Vagina (tissue), 2 donors: ENCODE measurements around the gene AUH. TPM values are rescaled to one million over a fixed set of nuclear protein-coding genes. Genes with fewer than 3 reads are reported as not detected.

Experiments
- DNase-seq, 2 donors: peaks; one replicate each; pipeline ENCODE4 v3.0.0-alpha.2; 2017; ENCODE audit errors: extremely low spot score in 2 of 2
- H3K27ac ChIP-seq: fragments of 200-600 bp; sonication (generic); one replicate; pipeline ENCODE4 v1.5.1; 2019
- H3K27me3 ChIP-seq: fragments of 200-600 bp; sonication (generic); one replicate; pipeline ENCODE4 v1.5.1; 2019
- H3K36me3 ChIP-seq, 2 donors: fragments of 200-600 bp; sonication (generic); one replicate each; pipeline ENCODE4 v1.5.1; 2017 to 2019
- H3K4me1 ChIP-seq: fragments of 200-600 bp; sonication (generic); one replicate; pipeline ENCODE4 v1.5.1; 2019
- H3K4me3 ChIP-seq, 2 donors: fragments of 200-600 bp; sonication (generic); 1 replicate in 1 of 2; 2 replicates in 1 of 2; pipeline ENCODE4 v1.5.1; 2016 to 2019
- H3K9me3 ChIP-seq: fragments of 200-600 bp; sonication (generic); one replicate; pipeline ENCODE4 v1.5.1; 2019
- CTCF ChIP-seq, 3 experiments: fragments of 450-650 bp in 2 of 3; fragments of 200-600 bp in 1 of 3; sonication (generic) in 1 of 3; IDR thresholded peaks; one replicate each; pipeline ENCODE4 v1.5.1; 2017 to 2019; ENCODE audit warnings: antibody characterized with exemption in 3 of 3, mild to moderate bottlenecking in 2 of 3, moderate library complexity in 2 of 3
- POLR2A ChIP-seq, 2 donors: fragments of 450-650 bp; IDR thresholded peaks; one replicate each; pipeline ENCODE4 v1.6.1; 2017; ENCODE audit warnings: antibody characterized with exemption in 2 of 2, mild to moderate bottlenecking in 2 of 2, moderate library complexity in 2 of 2
- POLR2AphosphoS5 ChIP-seq, 2 donors: sonication (generic); formaldehyde crosslinking; IDR thresholded peaks; one replicate each; pipeline ENCODE4 v1.9.0; 2017; ENCODE audit warnings: antibody characterized with exemption in 2 of 2, mild to moderate bottlenecking in 2 of 2, low read depth in 1 of 2; ENCODE audit not compliant: insufficient read depth in 1 of 2
- intact Hi-C: fragments of 100-400 bp; cut with DNase I; formaldehyde crosslinking; loops from one replicate; pipeline ENCODE4 v1.15.1; 2023
- total RNA-seq: library from RNA; depleted of rRNA; stranded (reverse); fragments of >200 nt; gene quantifications from one replicate; pipeline ENCODE4 v1.2.3, GENCODE V29; 2016

AUH gene
- total RNA-seq, 1 donor from 2014 or later = 39.0 TPM

GRCh38 chr9:91187965-91188344 lies 173.8 kb downstream of the AUH start:
- Histone ChIP-seq H3K4me3 (no peak overlapping the region), H3K4me1 (peaks cover 26% of the 10 kb centered on the region), H3K27ac (no peak overlapping the region), H3K9me3 (no peaks in the 10 kb centered on the region), H3K36me3 (no peaks in the 10 kb centered on the region), H3K27me3 (no peaks in the 10 kb centered on the region)
- intact Hi-C loops = no loop called here
- no peak for TF ChIP-seq POLR2A (IDR thresholded peaks at IDR 0.05)
- no peak for TF ChIP-seq POLR2AphosphoS5 (IDR thresholded peaks at IDR 0.05; ENCODE audit: insufficient read depth in 1 of 2, low read depth in 1 of 2)
- TF ChIP-seq CTCF (IDR thresholded peaks at IDR 0.05) = no peak
- peak in 1 of 2 donors; percentile 77 for DNase-seq

GRCh38 chr9:91187311-91187964 lies 174.3 kb downstream of the AUH start:
- Histone ChIP-seq H3K4me1 (peaks cover 26% of the 10 kb centered on the region), H3K9me3 (no peaks in the 10 kb centered on the region), H3K27me3 (no peaks in the 10 kb centered on the region), H3K36me3 (no peaks in the 10 kb centered on the region), H3K4me3 (no peak overlapping the region), H3K27ac (no peak overlapping the region)
- intact Hi-C loops = no loop called here
- TF ChIP-seq CTCF (IDR thresholded peaks at IDR 0.05) (no peak), POLR2AphosphoS5 (IDR thresholded peaks at IDR 0.05; ENCODE audit: insufficient read depth in 1 of 2, low read depth in 1 of 2) (no peak), POLR2A (IDR thresholded peaks at IDR 0.05) (no peak)
- DNase-seq = peak; percentile 74 to 80

GRCh38 chr9:91186632-91187108 lies 175.0 kb downstream of the AUH start:
- peak; percentile 70 to 77 for DNase-seq
- no peak overlapping the region for H3K27ac ChIP-seq
- no peaks in the 10 kb centered on the region for H3K9me3 ChIP-seq
- peaks cover 19% of the 10 kb centered on the region for H3K4me1 ChIP-seq
- H3K4me3 ChIP-seq = no peak overlapping the region
- intact Hi-C loops = no loop called here
- no peaks in the 10 kb centered on the region for H3K36me3 ChIP-seq
- TF ChIP-seq POLR2A (IDR thresholded peaks at IDR 0.05) = no peak
- TF ChIP-seq CTCF (IDR thresholded peaks at IDR 0.05) = no peak
- TF ChIP-seq POLR2AphosphoS5 (IDR thresholded peaks at IDR 0.05; ENCODE audit: insufficient read depth in 1 of 2, low read depth in 1 of 2) = no peak
- no peaks in the 10 kb centered on the region for H3K27me3 ChIP-seq

GRCh38 chr9:91185193-91185886 lies 176.4 kb downstream of the AUH start:
- no peaks in the 10 kb centered on the region for H3K36me3 ChIP-seq
- H3K4me1 ChIP-seq = peaks cover 16% of the 10 kb centered on the region
- H3K4me3 ChIP-seq = no peak overlapping the region
- intact Hi-C loops = no loop called here
- peak; percentile 58 to 84 for DNase-seq
- no peaks in the 10 kb centered on the region for H3K9me3 ChIP-seq
- no peak overlapping the region for H3K27ac ChIP-seq
- no peaks in the 10 kb centered on the region for H3K27me3 ChIP-seq
- TF ChIP-seq POLR2A (IDR thresholded peaks at IDR 0.05) = no peak

DNA sequence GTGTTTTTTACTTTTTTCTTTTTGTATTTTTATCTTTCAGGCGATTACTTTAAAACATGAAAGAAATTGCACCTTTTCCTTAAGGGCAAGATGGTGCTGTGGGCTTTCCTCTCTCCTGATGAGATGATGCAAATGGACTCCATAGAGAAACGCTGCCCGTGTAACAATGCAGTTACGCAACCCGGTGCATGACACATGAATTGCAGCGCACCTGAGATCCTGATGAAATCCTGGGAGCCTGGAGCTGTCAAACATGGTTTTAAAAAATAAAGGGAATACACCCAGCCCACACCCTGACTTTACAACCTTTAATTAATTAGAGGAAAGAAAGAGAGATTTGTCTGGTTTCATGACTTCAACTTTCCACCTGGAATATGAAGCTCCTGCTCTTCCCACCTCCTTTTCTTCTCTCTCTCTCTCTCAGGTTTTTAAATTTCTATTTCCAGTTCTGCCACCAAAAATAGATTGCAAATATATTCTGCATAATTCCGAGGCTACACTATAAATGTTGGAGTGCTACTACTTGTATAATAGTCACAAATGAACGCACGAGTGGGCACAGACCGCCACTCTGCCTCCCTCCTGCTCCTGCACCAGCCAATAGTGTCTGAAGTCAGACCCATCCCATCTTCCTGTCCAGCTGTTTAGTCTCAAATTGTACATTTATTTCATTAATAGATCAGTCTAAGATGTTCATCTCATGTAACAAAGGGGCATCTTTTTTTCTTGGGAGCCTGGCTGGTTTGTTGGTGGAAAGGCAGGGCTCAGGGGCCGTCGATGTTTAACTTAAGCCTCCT lies 179.1 kb downstream of the AUH start:
- Histone ChIP-seq H3K27ac (no peak overlapping the region), H3K4me1 (peaks cover 24% of the 10 kb centered on the region), H3K4me3 (no peak overlapping the region), H3K36me3 (no peaks in the 10 kb centered on the region), H3K27me3 (no peaks in the 10 kb centered on the region), H3K9me3 (no peaks in the 10 kb centered on the region)
- peak in 1 of 2 donors; percentile 76 for DNase-seq
- no peak for TF ChIP-seq CTCF (IDR thresholded peaks at IDR 0.05)
- TF ChIP-seq POLR2AphosphoS5 (IDR thresholded peaks at IDR 0.05; ENCODE audit: insufficient read depth in 1 of 2, low read depth in 1 of 2) = peak in 1 of 2 donors; percentile 78
- no peak for TF ChIP-seq POLR2A (IDR thresholded peaks at IDR 0.05)
- intact Hi-C loops = no loop called here
